Mesendoderm (in vitro differentiated cells): ENCODE results near the gene ARHGAP9.
"Not testable (repeated sequence)": the region's sequence is repeated elsewhere in the genome, so short reads cannot be mapped to it uniquely, and the experiment has no call there.

ENCODE experiments used
- DNase-seq: peaks from one replicate; pipeline ENCODE4 v3.0.0; 2013
- H2AK5ac ChIP-seq: 2 replicates; pipeline ENCODE4 v1.6.1; 2013; ENCODE audit warnings: low read length, inconsistent platforms
- H2BK120ac ChIP-seq: 2 replicates; pipeline ENCODE4 v1.6.1; 2013; ENCODE audit warnings: low read depth, mild to moderate bottlenecking, low read length, moderate library complexity, mixed read lengths
- H2BK15ac ChIP-seq: replicated peaks from 2 replicates; pipeline ENCODE4 v1.6.1; 2013; ENCODE audit warnings: low read depth, mild to moderate bottlenecking, moderate library complexity
- H2BK5ac ChIP-seq: 2 replicates; pipeline ENCODE4 v1.6.1; 2013; ENCODE audit warnings: low read length, inconsistent platforms
- H3K18ac ChIP-seq: 2 replicates; pipeline ENCODE4 v1.6.1; 2013; ENCODE audit warnings: mild to moderate bottlenecking, low read length, mixed read lengths
- H3K23ac ChIP-seq: one replicate; pipeline ENCODE4 v1.6.1; 2013; ENCODE audit warnings: low read length
- H3K27ac ChIP-seq: 2 replicates; pipeline ENCODE4 v1.5.1; 2013; ENCODE audit warnings: low read depth, mild to moderate bottlenecking, inconsistent platforms, low read length, moderate library complexity
- H3K27me3 ChIP-seq: 2 replicates; pipeline ENCODE4 v1.6.1; 2013; ENCODE audit warnings: low read length, control low read depth, mild to moderate bottlenecking, inconsistent platforms; ENCODE audit not compliant: insufficient read depth, poor library complexity
- H3K36me3 ChIP-seq: 2 replicates; pipeline ENCODE4 v1.6.1; 2013; ENCODE audit warnings: low read length, inconsistent platforms; ENCODE audit not compliant: control insufficient read depth, insufficient read depth
- H3K4ac ChIP-seq: one replicate; pipeline ENCODE4 v1.6.1; 2013; ENCODE audit warnings: low read depth, mild to moderate bottlenecking, low read length, moderate library complexity
- H3K4me1 ChIP-seq: 2 replicates; pipeline ENCODE4 v1.6.1; 2013; ENCODE audit warnings: low read depth, low read length, inconsistent platforms; ENCODE audit not compliant: control insufficient read depth
- H3K4me2 ChIP-seq: 2 replicates; pipeline ENCODE4 v1.6.1; 2013; ENCODE audit warnings: low read length
- H3K4me3 ChIP-seq: 2 replicates; pipeline ENCODE4 v1.5.1; 2013; ENCODE audit warnings: mild to moderate bottlenecking, low read length
- H3K56ac ChIP-seq: one replicate; pipeline ENCODE4 v1.6.1; 2013; ENCODE audit warnings: low read length
- H3K79me1 ChIP-seq: 2 replicates; pipeline ENCODE4 v1.6.1; 2013; ENCODE audit warnings: low read length, inconsistent platforms
- H3K79me2 ChIP-seq: 2 replicates; pipeline ENCODE4 v1.6.1; 2013; ENCODE audit warnings: mild to moderate bottlenecking, low read length; ENCODE audit not compliant: control insufficient read depth, insufficient read depth
- H3K9ac ChIP-seq: 2 replicates; pipeline ENCODE4 v1.6.1; 2013; ENCODE audit warnings: low read length, inconsistent platforms
- H4K5ac ChIP-seq: one replicate; pipeline ENCODE4 v1.6.1; 2013; ENCODE audit warnings: low read length
- H4K8ac ChIP-seq: one replicate; pipeline ENCODE4 v1.6.1; 2013; ENCODE audit warnings: low read depth, mild to moderate bottlenecking, control low read depth, low read length, moderate library complexity
- WGBS: extraction: QIAGEN DNeasy Blood & Tissue Kit; methylation state at CpG from one replicate; pipeline ENCODE4 v1.1.7; 2013; ENCODE audit warnings: low lambda C conversion rate, missing lambda C conversion rate; ENCODE audit not compliant: insufficient coverage; ENCODE audit errors: extremely low coverage; 5-methylcytosine and 5-hydroxymethylcytosine counted together

The ARHGAP9 gene

GRCh38 chr12:57450057-57450456 is 29.6 kb downstream of the ARHGAP9 start:
- no peak overlapping the region for H3K18ac ChIP-seq
- H2AK5ac ChIP-seq: no peak overlapping the region
- H3K56ac ChIP-seq: no peak overlapping the region
- no peak overlapping the region for H2BK120ac ChIP-seq
- no peaks in the 10 kb centered on the region for H3K79me2 ChIP-seq
- no peak overlapping the region for H2BK5ac ChIP-seq
- no peak overlapping the region for H3K4ac ChIP-seq
- no peak overlapping the region for H4K5ac ChIP-seq
- no peak overlapping the region for H4K8ac ChIP-seq
- no peaks in the 10 kb centered on the region for H3K79me1 ChIP-seq
- H3K4me2 ChIP-seq: no peak overlapping the region
- H3K4me3 ChIP-seq: no peak overlapping the region
- H3K27ac ChIP-seq: no peak overlapping the region
- no peak overlapping the region for H3K23ac ChIP-seq
- H2BK15ac ChIP-seq: no peak overlapping the region
- no peaks in the 10 kb centered on the region for H3K27me3 ChIP-seq
- H3K9ac ChIP-seq: no peak overlapping the region
- peaks cover 4% of the 10 kb centered on the region for H3K4me1 ChIP-seq
- no peak for DNase-seq
- H3K36me3 ChIP-seq: no peaks in the 10 kb centered on the region
- WGBS: no CpG with 5 or more reads among the region's 3 CpGs

- no peak for DNase-seq
- Histone ChIP-seq H2BK120ac (no peak overlapping the region), H3K27me3 (no peaks in the 10 kb centered on the region), H3K79me2 (no peaks in the 10 kb centered on the region), H3K23ac (no peak overlapping the region), H3K18ac (no peak overlapping the region), H3K4me2 (no peak overlapping the region), H3K4me1 (peaks cover 1% of the 10 kb centered on the region), H3K4me3 (no peak overlapping the region), H3K9ac (no peak overlapping the region), H3K4ac (no peak overlapping the region), H2BK15ac (no peak overlapping the region), H4K5ac (no peak overlapping the region), H3K27ac (no peak overlapping the region), H3K56ac (no peak overlapping the region), H2AK5ac (no peak overlapping the region), H2BK5ac (no peak overlapping the region), H3K36me3 (no peaks in the 10 kb centered on the region), H3K79me1 (no peaks in the 10 kb centered on the region), H4K8ac (no peak overlapping the region)
- WGBS: no CpG with 5 or more reads among the region's 7 CpGs
Observed at GRCh38 chr12:57449375-57449774, 30.3 kb downstream of the ARHGAP9 start.

GRCh38 chr12:57448669-57449068 is 31.0 kb downstream of the ARHGAP9 start:
- no peak overlapping the region for H3K18ac ChIP-seq
- peaks cover 1% of the 10 kb centered on the region for H3K4me1 ChIP-seq
- H2BK120ac ChIP-seq: no peak overlapping the region
- H3K27ac ChIP-seq: no peak overlapping the region
- no peak overlapping the region for H3K23ac ChIP-seq
- H3K79me2 ChIP-seq: no peaks in the 10 kb centered on the region
- DNase-seq: no peak
- no peaks in the 10 kb centered on the region for H3K27me3 ChIP-seq
- no peak overlapping the region for H3K4me2 ChIP-seq
- H3K36me3 ChIP-seq: no peaks in the 10 kb centered on the region
- no peak overlapping the region for H2BK15ac ChIP-seq
- no peak overlapping the region for H3K56ac ChIP-seq
- no peak overlapping the region for H4K8ac ChIP-seq
- H3K79me1 ChIP-seq: no peaks in the 10 kb centered on the region
- H3K4me3 ChIP-seq: no peak overlapping the region
- H4K5ac ChIP-seq: no peak overlapping the region
- no CpG with 5 or more reads among the region's 2 CpGs for WGBS
- H2AK5ac ChIP-seq: no peak overlapping the region
- no peak overlapping the region for H3K9ac ChIP-seq
- H2BK5ac ChIP-seq: no peak overlapping the region
- H3K4ac ChIP-seq: no peak overlapping the region

GRCh38 chr12:57446292-57446960 is 33.2 kb downstream of the ARHGAP9 start:
- no peaks in the 10 kb centered on the region for H3K4me1 ChIP-seq
- H3K27me3 ChIP-seq: no peaks in the 10 kb centered on the region
- H3K4me3 ChIP-seq: no peak overlapping the region
- no peak overlapping the region for H3K18ac ChIP-seq
- H2BK120ac ChIP-seq: no peak overlapping the region
- no peak overlapping the region for H2BK5ac ChIP-seq
- H3K36me3 ChIP-seq: no peaks in the 10 kb centered on the region
- H3K27ac ChIP-seq: no peak overlapping the region
- no peak overlapping the region for H3K9ac ChIP-seq
- H4K5ac ChIP-seq: no peak overlapping the region
- H2AK5ac ChIP-seq: no peak overlapping the region
- no peaks in the 10 kb centered on the region for H3K79me1 ChIP-seq
- no peak overlapping the region for H3K56ac ChIP-seq
- H2BK15ac ChIP-seq: no peak overlapping the region
- H3K4ac ChIP-seq: no peak overlapping the region
- no peak for DNase-seq
- no peak overlapping the region for H3K4me2 ChIP-seq
- no peak overlapping the region for H3K23ac ChIP-seq
- H4K8ac ChIP-seq: no peak overlapping the region
- no peaks in the 10 kb centered on the region for H3K79me2 ChIP-seq
- no CpG with 5 or more reads among the region's 6 CpGs for WGBS

- no peak overlapping the region for H3K27ac ChIP-seq
- no CpG with 5 or more reads among the region's 5 CpGs for WGBS
- DNase-seq: no peak
- H3K56ac ChIP-seq: no peak overlapping the region
- H3K27me3 ChIP-seq: no peaks in the 10 kb centered on the region
- no peak overlapping the region for H3K9ac ChIP-seq
- H4K5ac ChIP-seq: no peak overlapping the region
- no peak overlapping the region for H2BK15ac ChIP-seq
- no peak overlapping the region for H2AK5ac ChIP-seq
- no peak overlapping the region for H3K23ac ChIP-seq
- H3K18ac ChIP-seq: no peak overlapping the region
- H2BK120ac ChIP-seq: no peak overlapping the region
- no peak overlapping the region for H3K4me2 ChIP-seq
- H3K36me3 ChIP-seq: no peaks in the 10 kb centered on the region
- no peak overlapping the region for H3K4me3 ChIP-seq
- H4K8ac ChIP-seq: no peak overlapping the region
- no peak overlapping the region for H2BK5ac ChIP-seq
- no peak overlapping the region for H3K4ac ChIP-seq
- no peaks in the 10 kb centered on the region for H3K79me1 ChIP-seq
- H3K4me1 ChIP-seq: no peaks in the 10 kb centered on the region
- no peaks in the 10 kb centered on the region for H3K79me2 ChIP-seq
Observed at GRCh38 chr12:57444744-57445143, 34.9 kb downstream of the ARHGAP9 start.

- H2BK5ac ChIP-seq, H4K5ac ChIP-seq, H3K56ac ChIP-seq: not testable (repeated sequence)
Observed at GRCh38 chr12:57444337-57444736, 35.3 kb downstream of the ARHGAP9 start.

More at GRCh38 chr12:57444337-57444736, 35.3 kb downstream of the ARHGAP9 start:
- H4K8ac ChIP-seq, H3K27ac ChIP-seq, H3K23ac ChIP-seq, H3K79me1 ChIP-seq, H2BK15ac ChIP-seq, H3K4me2 ChIP-seq, H3K36me3 ChIP-seq, H3K4me3 ChIP-seq, DNase-seq, H3K79me2 ChIP-seq, H2AK5ac ChIP-seq, H3K9ac ChIP-seq, H3K18ac ChIP-seq, H3K4me1 ChIP-seq, H3K4ac ChIP-seq, H2BK120ac ChIP-seq, H3K27me3 ChIP-seq: not testable (repeated sequence)
- no CpG with 5 or more reads among the region's 6 CpGs for WGBS
